Measurements from ENCODE around the gene THEMIS. TPM values are rescaled to one million over a fixed set of nuclear protein-coding genes. Genes with fewer than 3 reads are reported as not detected.
A peak's percentile ranks its signal among the peaks of the same experiment; 100 is the strongest.

Gene THEMIS
- total and polyA plus RNA-seq, 2 donors (not counting 1 experiment from before 2014, with no cell fraction given), result not detected

GRCh38 chr6:127761084-127761483 lies 139.8 kb downstream of the THEMIS start:
- Histone ChIP-seq H3K36me3 (ENCODE audit: control insufficient read depth, insufficient read depth, low read length) (no peaks in the 10 kb centered on the region), H2AFZ (ENCODE audit: low read length) (no peak overlapping the region), H3K9me3 (ENCODE audit: control insufficient read depth, insufficient read depth, low read depth, low read length) (no peaks in the 10 kb centered on the region), H3K27ac (ENCODE audit: insufficient read depth, low read length) (no peak overlapping the region), H3K9ac (ENCODE audit: insufficient read depth, low read length) (no peak overlapping the region), H3K4me1 (ENCODE audit: control insufficient read depth, extremely low read depth, insufficient read depth, low read length) (no peaks in the 10 kb centered on the region), H3K4me2 (ENCODE audit: extremely low read depth, insufficient read depth, low read length) (no peak overlapping the region), H3K4me3 (replicated peaks in 1 of 4; ENCODE audit: control extremely low read depth in 1 of 4, insufficient read depth in 1 of 4, low read depth in 3 of 4, low read length in 4 of 4) (no peak overlapping the region), H3K27me3 (ENCODE audit: control insufficient read depth, insufficient read depth, low read length) (no peaks in the 10 kb centered on the region), H3K79me2 (ENCODE audit: control insufficient read depth, insufficient read depth, low read length) (no peaks in the 10 kb centered on the region), H4K20me1 (ENCODE audit: control insufficient read depth, extremely low read depth, insufficient read depth, low read length) (no peaks in the 10 kb centered on the region)
- no peak for DNase-seq (ENCODE audit: low read depth in 2 of 2)
- TF ChIP-seq CTCF (conservative IDR thresholded peaks at IDR 0.05 in 1 of 2, IDR thresholded peaks at IDR 0.05 in 1 of 2; ENCODE audit: low read depth in 1 of 2, low read length in 2 of 2) (no peak), EZH2 (IDR thresholded peaks at IDR 0.05; ENCODE audit: low read length, missing control alignments) (no peak)

- Histone ChIP-seq H3K27me3 (ENCODE audit: control insufficient read depth, insufficient read depth, low read length) (no peaks in the 10 kb centered on the region), H3K4me1 (ENCODE audit: control insufficient read depth, extremely low read depth, insufficient read depth, low read length) (no peaks in the 10 kb centered on the region), H3K4me2 (ENCODE audit: extremely low read depth, insufficient read depth, low read length) (no peak overlapping the region), H3K36me3 (ENCODE audit: control insufficient read depth, insufficient read depth, low read length) (no peaks in the 10 kb centered on the region), H3K27ac (ENCODE audit: insufficient read depth, low read length) (no peak overlapping the region), H3K9ac (ENCODE audit: insufficient read depth, low read length) (no peak overlapping the region), H2AFZ (ENCODE audit: low read length) (no peak overlapping the region), H3K9me3 (ENCODE audit: control insufficient read depth, insufficient read depth, low read depth, low read length) (no peaks in the 10 kb centered on the region), H4K20me1 (ENCODE audit: control insufficient read depth, extremely low read depth, insufficient read depth, low read length) (no peaks in the 10 kb centered on the region), H3K79me2 (ENCODE audit: control insufficient read depth, insufficient read depth, low read length) (no peaks in the 10 kb centered on the region), H3K4me3 (replicated peaks in 1 of 4; ENCODE audit: control extremely low read depth in 1 of 4, insufficient read depth in 1 of 4, low read depth in 3 of 4, low read length in 4 of 4) (no peak overlapping the region)
- DNase-seq (ENCODE audit: low read depth in 2 of 2), result no peak
- TF ChIP-seq EZH2 (IDR thresholded peaks at IDR 0.05; ENCODE audit: low read length, missing control alignments), result no peak
- no peak for TF ChIP-seq CTCF (conservative IDR thresholded peaks at IDR 0.05 in 1 of 2, IDR thresholded peaks at IDR 0.05 in 1 of 2; ENCODE audit: low read depth in 1 of 2, low read length in 2 of 2)
These were observed 151.8 kb downstream of the THEMIS start for GRCh38 chr6:127749095-127749494.

- DNase-seq (ENCODE audit: low read depth in 2 of 2), result no peak
- H3K9me3 ChIP-seq (ENCODE audit: control insufficient read depth, insufficient read depth, low read depth, low read length), result no peaks in the 10 kb centered on the region
- TF ChIP-seq EZH2 (IDR thresholded peaks at IDR 0.05; ENCODE audit: low read length, missing control alignments) (no peak), CTCF (conservative IDR thresholded peaks at IDR 0.05 in 1 of 2, IDR thresholded peaks at IDR 0.05 in 1 of 2; ENCODE audit: low read depth in 1 of 2, low read length in 2 of 2) (no peak)
- H3K27me3 ChIP-seq (ENCODE audit: control insufficient read depth, insufficient read depth, low read length), result no peaks in the 10 kb centered on the region
- no peak overlapping the region for H3K4me2 ChIP-seq (ENCODE audit: extremely low read depth, insufficient read depth, low read length)
- H3K36me3 ChIP-seq (ENCODE audit: control insufficient read depth, insufficient read depth, low read length), result no peaks in the 10 kb centered on the region
- H3K9ac ChIP-seq (ENCODE audit: insufficient read depth, low read length), result no peak overlapping the region
- H2AFZ ChIP-seq (ENCODE audit: low read length), result peak overlapping the region; percentile 11
- H3K4me1 ChIP-seq (ENCODE audit: control insufficient read depth, extremely low read depth, insufficient read depth, low read length), result no peaks in the 10 kb centered on the region
- no peaks in the 10 kb centered on the region for H3K79me2 ChIP-seq (ENCODE audit: control insufficient read depth, insufficient read depth, low read length)
- H3K4me3 ChIP-seq (replicated peaks in 1 of 4; ENCODE audit: control extremely low read depth in 1 of 4, insufficient read depth in 1 of 4, low read depth in 3 of 4, low read length in 4 of 4), result no peak overlapping the region
- H4K20me1 ChIP-seq (ENCODE audit: control insufficient read depth, extremely low read depth, insufficient read depth, low read length), result no peaks in the 10 kb centered on the region
- H3K27ac ChIP-seq (ENCODE audit: insufficient read depth, low read length), result no peak overlapping the region
These were observed 152.6 kb downstream of the THEMIS start for GRCh38 chr6:127748290-127748689.

All from fibroblast of lung (primary cell).